Keratinocyte (primary cell): Measurements from ENCODE around the gene FABP7.

ENCODE experiments used
- CTCF ChIP-seq, 3 experiments: IDR thresholded peaks in 1 of 3; conservative IDR thresholded peaks in 1 of 3; optimal IDR thresholded peaks in 1 of 3; 2 replicates in 2 of 3; 3 replicates in 1 of 3; pipeline versions ENCODE3 to v1.5.1; 2011; ENCODE audit warnings: low read length in 3 of 3, mild to moderate bottlenecking in 3 of 3, moderate library complexity in 2 of 3, control low read depth in 1 of 3, inconsistent platforms in 1 of 3; ENCODE audit not compliant: insufficient read depth in 2 of 3; ENCODE audit errors: extremely low read depth in 1 of 3
- EZH2 ChIP-seq: IDR thresholded peaks from one replicate; pipeline ENCODE4 v1.6.1; 2012; ENCODE audit warnings: inconsistent platforms, mild to moderate bottlenecking, low read length, moderate library complexity

- no peak for TF ChIP-seq CTCF (optimal IDR thresholded peaks at IDR 0.05 in 1 of 3, IDR thresholded peaks at IDR 0.05 in 1 of 3, conservative IDR thresholded peaks at IDR 0.05 in 1 of 3; ENCODE audit: extremely low read depth in 1 of 3, insufficient read depth in 2 of 3, low read length in 3 of 3)
- TF ChIP-seq EZH2: no peak
Measured at GRCh38 chr6:122833021-122833491, 53.5 kb downstream of the FABP7 start.
